ENCODE results near the gene TAS2R30. TPM values are rescaled to one million over a fixed set of nuclear protein-coding genes. Genes with fewer than 3 reads are reported as not detected.

The TAS2R30 gene
- total RNA-seq (2.6 and 4.0 TPM in 2 replicates), polyA plus RNA-seq (0.08 TPM in 1 of 2 replicates, not detected in the other), polyA minus RNA-seq (ENCODE audit: low replicate concordance) (0.56 TPM in 1 of 2 replicates, not detected in the other)
- polyA plus RNA-seq (2012) = not detected in 2 replicates

GRCh38 chr12:11134305-11134704 is at the start of gene TAS2R30:
TSS of gene TAS2R30 (minus strand) at chr12:11134644. CDS start at chr12:11134244, 400 bp downstream.
- DNase-seq (ENCODE audit: low read depth in 2 of 2) = no peak
- Histone ChIP-seq H3K79me2 (ENCODE audit: control insufficient read depth, insufficient read depth, low read length) (peaks cover 7% of the 10 kb centered on the region), H3K9me3 (ENCODE audit: control insufficient read depth, insufficient read depth, low read depth, low read length) (no peaks in the 10 kb centered on the region), H3K4me2 (ENCODE audit: extremely low read depth, insufficient read depth, low read length) (no peak within 1 kb of the TSS), H3K4me3 (replicated peaks in 1 of 4; ENCODE audit: control extremely low read depth in 1 of 4, insufficient read depth in 1 of 4, low read depth in 3 of 4, low read length in 4 of 4) (no peak within 1 kb of the TSS), H3K27me3 (ENCODE audit: control insufficient read depth, insufficient read depth, low read length) (no peaks in the 10 kb centered on the region), H4K20me1 (ENCODE audit: control insufficient read depth, extremely low read depth, insufficient read depth, low read length) (no peaks in the 10 kb centered on the region), H3K36me3 (ENCODE audit: control insufficient read depth, insufficient read depth, low read length) (no peaks in the 10 kb centered on the region), H2AFZ (ENCODE audit: low read length) (no peak within 1 kb of the TSS), H3K9ac (ENCODE audit: insufficient read depth, low read length) (no peak within 1 kb of the TSS), H3K27ac (ENCODE audit: insufficient read depth, low read length) (no peak within 1 kb of the TSS), H3K4me1 (ENCODE audit: control insufficient read depth, extremely low read depth, insufficient read depth, low read length) (no peaks in the 10 kb centered on the region)
- TF ChIP-seq CTCF (conservative IDR thresholded peaks at IDR 0.05 in 1 of 2, IDR thresholded peaks at IDR 0.05 in 1 of 2; ENCODE audit: low read depth in 1 of 2, low read length in 2 of 2) (no peak), EZH2 (IDR thresholded peaks at IDR 0.05; ENCODE audit: low read length, missing control alignments) (no peak)

GRCh38 chr12:11183011-11183410 is 48.6 kb upstream of the TAS2R30 start:
- H3K4me2 ChIP-seq (ENCODE audit: extremely low read depth, insufficient read depth, low read length) = no peak overlapping the region
- no peak overlapping the region for H2AFZ ChIP-seq (ENCODE audit: low read length)
- no peaks in the 10 kb centered on the region for H3K36me3 ChIP-seq (ENCODE audit: control insufficient read depth, insufficient read depth, low read length)
- H3K4me1 ChIP-seq (ENCODE audit: control insufficient read depth, extremely low read depth, insufficient read depth, low read length) = no peaks in the 10 kb centered on the region
- DNase-seq (ENCODE audit: low read depth in 2 of 2) = no peak
- no peaks in the 10 kb centered on the region for H3K9me3 ChIP-seq (ENCODE audit: control insufficient read depth, insufficient read depth, low read depth, low read length)
- H3K4me3 ChIP-seq (replicated peaks in 1 of 4; ENCODE audit: control extremely low read depth in 1 of 4, insufficient read depth in 1 of 4, low read depth in 3 of 4, low read length in 4 of 4) = no peak overlapping the region
- H3K9ac ChIP-seq (ENCODE audit: insufficient read depth, low read length) = no peak overlapping the region
- TF ChIP-seq CTCF (conservative IDR thresholded peaks at IDR 0.05 in 1 of 2, IDR thresholded peaks at IDR 0.05 in 1 of 2; ENCODE audit: low read depth in 1 of 2, low read length in 2 of 2) (no peak), EZH2 (IDR thresholded peaks at IDR 0.05; ENCODE audit: low read length, missing control alignments) (no peak)
- H3K79me2 ChIP-seq (ENCODE audit: control insufficient read depth, insufficient read depth, low read length) = no peaks in the 10 kb centered on the region
- H4K20me1 ChIP-seq (ENCODE audit: control insufficient read depth, extremely low read depth, insufficient read depth, low read length) = no peaks in the 10 kb centered on the region
- no peaks in the 10 kb centered on the region for H3K27me3 ChIP-seq (ENCODE audit: control insufficient read depth, insufficient read depth, low read length)
- no peak overlapping the region for H3K27ac ChIP-seq (ENCODE audit: insufficient read depth, low read length)

GRCh38 chr12:11182529-11182928 is 48.1 kb upstream of the TAS2R30 start:
- Histone ChIP-seq H3K36me3 (ENCODE audit: control insufficient read depth, insufficient read depth, low read length) (no peaks in the 10 kb centered on the region), H3K9me3 (ENCODE audit: control insufficient read depth, insufficient read depth, low read depth, low read length) (no peaks in the 10 kb centered on the region), H3K27me3 (ENCODE audit: control insufficient read depth, insufficient read depth, low read length) (no peaks in the 10 kb centered on the region), H3K4me3 (replicated peaks in 1 of 4; ENCODE audit: control extremely low read depth in 1 of 4, insufficient read depth in 1 of 4, low read depth in 3 of 4, low read length in 4 of 4) (no peak overlapping the region), H4K20me1 (ENCODE audit: control insufficient read depth, extremely low read depth, insufficient read depth, low read length) (no peaks in the 10 kb centered on the region), H3K27ac (ENCODE audit: insufficient read depth, low read length) (no peak overlapping the region), H3K4me2 (ENCODE audit: extremely low read depth, insufficient read depth, low read length) (no peak overlapping the region), H3K9ac (ENCODE audit: insufficient read depth, low read length) (no peak overlapping the region), H3K4me1 (ENCODE audit: control insufficient read depth, extremely low read depth, insufficient read depth, low read length) (no peaks in the 10 kb centered on the region), H2AFZ (ENCODE audit: low read length) (no peak overlapping the region), H3K79me2 (ENCODE audit: control insufficient read depth, insufficient read depth, low read length) (no peaks in the 10 kb centered on the region)
- no peak for DNase-seq (ENCODE audit: low read depth in 2 of 2)
- TF ChIP-seq EZH2 (IDR thresholded peaks at IDR 0.05; ENCODE audit: low read length, missing control alignments) = no peak
- TF ChIP-seq CTCF (conservative IDR thresholded peaks at IDR 0.05 in 1 of 2, IDR thresholded peaks at IDR 0.05 in 1 of 2; ENCODE audit: low read depth in 1 of 2, low read length in 2 of 2) = no peak
